B cell (primary cell): ENCODE data around the gene CNRIP1. TPM values are rescaled to one million over a fixed set of nuclear protein-coding genes. Genes with fewer than 3 reads are reported as not detected.

ENCODE experiments used
- ATAC-seq: fragments of 200-7000 bp; cut with Tn5 transposase; one replicate; pipeline ENCODE4 v1.10.0; 2021; ENCODE audit warnings: low read depth, mild to moderate bottlenecking, moderate number of reproducible peaks, moderate library complexity
- CTCF ChIA-PET: fragments of 350-600 bp; sonication (Branson Sonifier 250); formaldehyde crosslinking; loops from one replicate; lab custom pipeline; 2021; ENCODE audit warnings: antibody characterized with exemption, inconsistent platforms; lab: Charles Lee
- POLR2A ChIA-PET: fragments of 350-600 bp; sonication (Branson Sonifier 250); formaldehyde crosslinking; loops from one replicate; lab custom pipeline; 2021; ENCODE audit warnings: antibody characterized with exemption; lab: Charles Lee
- DNase-seq: peaks from one replicate; pipeline ENCODE4 v3.0.0; 2013
- H2AFZ ChIP-seq: 2 replicates; pipeline ENCODE4 v1.6.1; 2012; ENCODE audit warnings: mild to moderate bottlenecking, low read depth, low read length; ENCODE audit not compliant: insufficient read depth, poor library complexity, severe bottlenecking
- H3K27ac ChIP-seq, 2 donors: 1 replicate in 1 of 2; 2 replicates in 1 of 2; pipeline ENCODE4 v1.5.1; 2012 to 2013; ENCODE audit warnings: low read length in 2 of 2, mild to moderate bottlenecking in 2 of 2, moderate library complexity in 1 of 2
- H3K27me3 ChIP-seq, 4 experiments: fragments of 200-600 bp in 1 of 4; sonication (generic) in 1 of 4; replicated peaks in 1 of 4; 1 replicate in 2 of 4; 2 replicates in 2 of 4; pipeline versions ENCODE4 v1.6.1 to v1.7.0; 2013 to 2016; ENCODE audit warnings: low read length in 3 of 4, mild to moderate bottlenecking in 2 of 4, mixed read lengths in 1 of 4, moderate library complexity in 1 of 4; ENCODE audit not compliant: insufficient read depth in 4 of 4, control insufficient read depth in 3 of 4; ENCODE audit errors: control extremely low read depth in 1 of 4
- H3K36me3 ChIP-seq, 2 experiments: replicated peaks in 1 of 2; 1 replicate in 1 of 2; 2 replicates in 1 of 2; pipeline versions ENCODE4 v1.6.1 to v1.7.1; 2013; ENCODE audit warnings: low read length in 1 of 2; ENCODE audit not compliant: insufficient read depth in 2 of 2, control insufficient read depth in 1 of 2; ENCODE audit errors: control extremely low read depth in 1 of 2, extremely low read depth in 1 of 2
- H3K4me1 ChIP-seq, 2 donors: fragments of 200-600 bp in 1 of 2; sonication (generic) in 1 of 2; 1 replicate in 1 of 2; 2 replicates in 1 of 2; pipeline versions ENCODE4 v1.5.1 to v1.6.1; 2013 to 2017; ENCODE audit warnings: low read length in 2 of 2; ENCODE audit not compliant: control insufficient read depth in 2 of 2, insufficient read depth in 2 of 2
- H3K4me2 ChIP-seq: replicated peaks from 2 replicates; pipeline ENCODE3; 2012; ENCODE audit warnings: mild to moderate bottlenecking, low read depth, low read length; ENCODE audit not compliant: poor library complexity, severe bottlenecking
- H3K4me3 ChIP-seq, 5 experiments: fragments of 200-600 bp in 1 of 5; sonication (generic) in 1 of 5; 1 replicate in 3 of 5; 2 replicates in 2 of 5; pipeline versions ENCODE4 v1.5.1 to v1.7.0; 2011 to 2016; ENCODE audit warnings: low read length in 4 of 5, mild to moderate bottlenecking in 4 of 5, low read depth in 2 of 5, control low read depth in 1 of 5, moderate library complexity in 1 of 5; ENCODE audit not compliant: insufficient read depth in 1 of 5; ENCODE audit errors: control extremely low read depth in 1 of 5, extremely low read depth in 1 of 5
- H3K79me2 ChIP-seq: fragments of 200-600 bp; sonication (generic); one replicate; pipeline ENCODE4 v1.6.0; 2016; ENCODE audit warnings: low read length; ENCODE audit not compliant: control insufficient read depth, insufficient read depth
- H3K9ac ChIP-seq: fragments of 200-600 bp; sonication (generic); 2 replicates; pipeline ENCODE4 v1.6.1; 2017; ENCODE audit warnings: mild to moderate bottlenecking, low read length, moderate library complexity
- H3K9me3 ChIP-seq, 3 donors: one replicate each; pipeline versions ENCODE4 v1.6.1 to v1.7.1; 2013; ENCODE audit warnings: low read length in 2 of 3; ENCODE audit not compliant: control insufficient read depth in 2 of 3, insufficient read depth in 1 of 3; ENCODE audit errors: control extremely low read depth in 1 of 3
- H4K20me1 ChIP-seq: 2 replicates; pipeline ENCODE4 v1.6.0; 2012; ENCODE audit warnings: mild to moderate bottlenecking, low read length; ENCODE audit not compliant: insufficient read depth, control insufficient read depth, poor library complexity, severe bottlenecking
- H3K27ac Mint-ChIP-seq: one replicate; pipeline ENCODE4 v1.8.0; 2021; ENCODE audit warnings: mixed read lengths
- H3K27me3 Mint-ChIP-seq: one replicate; pipeline ENCODE4 v1.8.0; 2021; ENCODE audit warnings: mixed read lengths
- H3K4me1 Mint-ChIP-seq: one replicate; pipeline ENCODE4 v1.8.0; 2021; ENCODE audit warnings: mixed read lengths
- H3K4me3 Mint-ChIP-seq: one replicate; pipeline ENCODE4 v1.8.0; 2021; ENCODE audit warnings: mixed read lengths
- H3K9me3 Mint-ChIP-seq: one replicate; pipeline ENCODE4 v1.8.0; 2022; ENCODE audit warnings: mixed read lengths; ENCODE audit not compliant: insufficient read depth
- CTCF ChIP-seq: fragments of 200-600 bp; IDR thresholded peaks from one replicate; pipeline ENCODE4 v1.8.0; 2022; ENCODE audit warnings: antibody characterized with exemption, mild to moderate bottlenecking
- EZH2 ChIP-seq: IDR thresholded peaks from 2 replicates; pipeline ENCODE4 v1.6.1; 2012; ENCODE audit warnings: borderline replicate concordance, low read depth, mild to moderate bottlenecking, moderate library complexity, low read length; ENCODE audit not compliant: insufficient read depth, poor library complexity, severe bottlenecking
- WGBS: methylation state at CpG from one replicate; pipeline ENCODE4 v1.1.5; 2013; ENCODE audit warnings: missing lambda C conversion rate; ENCODE audit not compliant: insufficient coverage; 5-methylcytosine and 5-hydroxymethylcytosine counted together
- intact Hi-C: fragments of 100-400 bp; cut with micrococcal nuclease; formaldehyde crosslinking; loops from one replicate; pipeline ENCODE4 v1.10.0; 2022
- polyA plus RNA-seq: library from polyadenylated mRNA; depleted of rRNA; stranded (reverse); fragments of >200 nt; gene quantifications from 2 replicates; pipeline ENCODE4 v1.2.3, GENCODE V29; 2012
- total RNA-seq, 2 donors: library from RNA; stranded (reverse); fragments of 120-200 nt in 1 of 2; gene quantifications; 1 replicate in 1 of 2; 2 replicates in 1 of 2; pipeline versions ENCODE4 v1.2.3 to v1.2.4, GENCODE V29; 2013 to 2022

Gene CNRIP1
- total and polyA plus RNA-seq, 2 donors (not counting 1 experiment from before 2014, with no cell fraction given), result not detected

GRCh38 chr2:68341062-68341329, 21.2 kb upstream of the CNRIP1 start:
- H3K4me1 ChIP-seq, result peaks cover 0 to 3% of the 10 kb centered on the region in 2 donors
- no peaks in the 10 kb centered on the region for H3K9me3 Mint-ChIP-seq
- no peak overlapping the region for H3K4me2 ChIP-seq
- H3K4me3 Mint-ChIP-seq, result no peak overlapping the region
- H4K20me1 ChIP-seq, result no peaks in the 10 kb centered on the region
- peaks cover 0 to 3% (median 0%) of the 10 kb centered on the region in 4 experiments for H3K27me3 ChIP-seq
- no peak overlapping the region for H3K9ac ChIP-seq
- no peak for DNase-seq
- H3K4me1 Mint-ChIP-seq, result peaks cover 3% of the 10 kb centered on the region
- no peak overlapping the region for H3K4me3 ChIP-seq
- WGBS, result no CpG with 5 or more reads among the region's 3 CpGs
- ATAC-seq, result no peak
- no peak overlapping the region for H2AFZ ChIP-seq
- no peaks in the 10 kb centered on the region for H3K9me3 ChIP-seq
- no peak overlapping the region for H3K27ac Mint-ChIP-seq
- H3K79me2 ChIP-seq, result no peaks in the 10 kb centered on the region
- intact Hi-C loops, result no loop called here
- H3K27me3 Mint-ChIP-seq, result peaks cover 24% of the 10 kb centered on the region
- POLR2A ChIA-PET, result no interaction called here
- no peak overlapping the region for H3K27ac ChIP-seq
- H3K36me3 ChIP-seq, result no peaks in the 10 kb centered on the region
- CTCF ChIA-PET, result no interaction called here
- TF ChIP-seq CTCF (no peak), EZH2 (no peak)

GRCh38 chr2:68340226-68341061, 20.7 kb upstream of the CNRIP1 start:
- ChIA-PET CTCF (no interaction called here), POLR2A (no interaction called here)
- DNase-seq, result no peak
- no peak overlapping the region for H3K4me3 ChIP-seq
- intact Hi-C loops, result no loop called here
- H3K27me3 ChIP-seq, result peaks cover 0 to 3% (median 0%) of the 10 kb centered on the region in 4 experiments
- 86% methylated on average over 1 of the region's 5 CpGs for WGBS
- H3K4me2 ChIP-seq, result no peak overlapping the region
- ATAC-seq, result no peak
- H2AFZ ChIP-seq, result no peak overlapping the region
- peaks cover 3% of the 10 kb centered on the region for H3K4me1 Mint-ChIP-seq
- TF ChIP-seq EZH2 (no peak), CTCF (no peak)
- H3K9me3 Mint-ChIP-seq, result no peaks in the 10 kb centered on the region
- no peaks in the 10 kb centered on the region for H3K79me2 ChIP-seq
- no peak overlapping the region for H3K27ac Mint-ChIP-seq
- H3K9me3 ChIP-seq, result no peaks in the 10 kb centered on the region
- H3K4me3 Mint-ChIP-seq, result no peak overlapping the region
- H3K36me3 ChIP-seq, result no peaks in the 10 kb centered on the region
- H3K4me1 ChIP-seq, result peaks cover 0 to 3% of the 10 kb centered on the region in 2 donors
- no peaks in the 10 kb centered on the region for H4K20me1 ChIP-seq
- no peak overlapping the region for H3K27ac ChIP-seq
- H3K27me3 Mint-ChIP-seq, result peaks cover 23% of the 10 kb centered on the region
- no peak overlapping the region for H3K9ac ChIP-seq
